DMS79 (cell line): ENCODE measurements around the gene BNC2.

Experiments
- DNase-seq: peaks from one replicate; lab custom pipeline; 2025; lab: John Stamatoyannopoulos, UW

The BNC2 gene

DNA sequence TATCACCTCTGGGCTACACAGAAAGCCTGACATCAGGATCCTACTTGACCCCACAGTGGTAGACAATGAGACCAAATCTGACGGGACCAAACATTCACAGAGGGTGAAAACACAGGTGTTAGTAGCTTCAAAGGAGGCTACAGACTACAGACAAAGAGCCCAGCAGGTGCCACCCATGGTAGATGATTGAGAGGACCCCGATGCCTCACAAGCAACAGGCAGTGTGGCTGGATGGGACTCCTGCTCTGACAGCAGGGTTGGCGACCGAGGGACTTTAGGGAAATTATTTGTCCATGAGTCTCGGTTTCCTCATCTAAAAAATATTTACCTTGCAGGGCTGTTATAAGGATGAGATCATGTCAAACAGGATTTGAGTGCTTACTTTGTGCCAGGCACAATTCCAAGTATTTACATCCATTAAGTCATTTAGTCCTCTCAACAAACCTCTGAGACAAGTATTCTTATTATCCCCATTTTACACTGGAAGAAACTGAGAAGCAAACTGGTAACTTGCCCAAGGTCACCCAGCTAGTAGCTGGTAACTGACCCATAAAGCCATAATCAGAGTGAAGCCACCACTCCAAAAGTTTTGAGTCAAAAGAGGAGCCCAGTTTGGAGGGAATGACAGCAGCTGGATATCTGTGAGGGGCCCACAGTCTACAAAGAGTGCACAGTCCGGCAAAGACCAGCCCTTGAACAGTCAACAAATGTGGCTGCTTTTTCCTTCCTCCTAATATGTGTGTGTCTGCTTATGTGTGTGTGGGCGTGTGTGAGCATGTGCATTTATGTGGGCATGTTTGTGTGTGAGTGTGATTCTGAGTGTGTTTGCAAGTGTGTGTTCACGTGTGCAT, 502.0 kb downstream of the BNC2 start:
- DNase-seq: no peak

GRCh38 chr9:16367605-16368231, 502.8 kb downstream of the BNC2 start:
- no peak for DNase-seq

GRCh38 chr9:16364347-16364746, 506.1 kb downstream of the BNC2 start:
- no peak for DNase-seq

GRCh38 chr9:16363916-16364315, 506.6 kb downstream of the BNC2 start:
- DNase-seq: no peak

DNA sequence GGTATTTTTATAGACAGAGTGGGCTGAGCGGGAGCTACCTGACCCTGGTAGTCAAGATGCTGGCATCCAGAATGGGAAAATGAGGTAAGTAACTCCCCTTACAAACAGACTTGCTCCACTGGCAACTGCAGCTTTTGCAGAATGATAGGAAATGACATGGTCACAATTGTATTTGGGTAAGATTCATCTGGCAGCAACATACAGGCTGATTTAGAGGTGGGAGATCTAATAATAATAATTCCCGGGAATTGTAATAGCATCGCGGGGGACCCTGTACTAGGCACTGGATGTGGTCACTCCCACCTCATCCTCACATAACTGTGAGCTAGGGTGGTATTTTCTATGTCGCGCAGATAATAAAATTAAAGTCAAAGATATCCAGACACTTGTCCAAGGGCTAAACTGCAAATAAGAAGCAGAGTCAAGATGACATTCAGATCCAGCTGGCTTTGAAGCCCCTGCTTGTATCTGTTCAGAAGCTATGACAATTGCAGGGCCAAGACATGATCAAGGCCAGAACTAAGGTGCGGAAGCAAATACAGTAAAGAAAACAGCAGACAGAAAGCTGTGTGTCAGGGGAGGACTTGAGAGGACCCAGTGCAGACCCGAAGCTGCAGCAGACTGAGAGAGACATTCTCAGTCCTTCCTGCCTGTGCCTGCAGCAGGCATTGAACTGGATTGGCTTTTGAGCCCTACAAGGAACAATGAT, 507.2 kb downstream of the BNC2 start:
- DNase-seq: no peak

- DNase-seq: no peak
Observed at GRCh38 chr9:16361939-16362338, 508.5 kb downstream of the BNC2 start.

GRCh38 chr9:16361118-16361517, 509.4 kb downstream of the BNC2 start:
- DNase-seq: no peak

- DNase-seq: no peak
Observed at GRCh38 chr9:16360247-16360646, 510.2 kb downstream of the BNC2 start.
